OCI-LY7 (cell line): ENCODE data around the gene PPP2R5C. TPM values are rescaled to one million over a fixed set of nuclear protein-coding genes. Genes with fewer than 3 reads are reported as not detected.

ENCODE experiments used
- BruUV-seq: library from RNA; stranded (reverse); fragments of 400-500 nt; replicated peaks from 2 replicates; lab custom pipeline; 2021; lab: Mats Ljungman, UMichigan
- CTCF ChIA-PET: fragments of 300-600 bp; sonication (Branson Sonifier 250); formaldehyde crosslinking; loops from one replicate; lab custom pipeline; 2022; ENCODE audit warnings: antibody characterized with exemption; ENCODE audit not compliant: unreplicated experiment; lab: Charles Lee
- POLR2A ChIA-PET: fragments of 300-600 bp; sonication (Branson Sonifier 250); formaldehyde crosslinking; loops from one replicate; lab custom pipeline; 2022; ENCODE audit warnings: antibody characterized with exemption; lab: Charles Lee
- DNase-seq: peaks from one replicate; pipeline ENCODE4 v3.0.0-alpha.2; 2015; ENCODE audit warnings: low spot score
- H2AFZ ChIP-seq: fragments of 200-600 bp; sonication (generic), shearing (Covaris generic); 2 replicates; pipeline ENCODE4 v1.6.1; 2014; ENCODE audit warnings: mild to moderate bottlenecking, antibody characterized with exemption, low read length, moderate library complexity
- H3K27ac ChIP-seq: fragments of 200-600 bp; sonication (generic); 2 replicates; pipeline ENCODE4 v1.5.1; 2014; ENCODE audit warnings: mixed run types, low read depth, mild to moderate bottlenecking, moderate library complexity, low read length, inconsistent platforms; ENCODE audit not compliant: poor library complexity, severe bottlenecking
- H3K36me3 ChIP-seq: fragments of 200-600 bp; sonication (generic); 2 replicates; pipeline ENCODE4 v1.6.1; 2014; ENCODE audit warnings: mild to moderate bottlenecking, antibody characterized with exemption, low read length, moderate library complexity, mixed read lengths; ENCODE audit not compliant: insufficient read depth
- H3K4me1 ChIP-seq: fragments of 200-600 bp; sonication (generic); 2 replicates; pipeline ENCODE4 v1.5.1; 2014; ENCODE audit warnings: mild to moderate bottlenecking, low read length; ENCODE audit not compliant: insufficient read depth, poor library complexity, severe bottlenecking
- H3K4me2 ChIP-seq: fragments of 200-600 bp; sonication (generic); 2 replicates; pipeline ENCODE4 v1.6.1; 2014; ENCODE audit warnings: mild to moderate bottlenecking, low read length
- H3K4me3 ChIP-seq: fragments of 200-600 bp; sonication (generic); 2 replicates; pipeline ENCODE4 v1.5.1; 2014; ENCODE audit warnings: mild to moderate bottlenecking, low read depth, low read length; ENCODE audit not compliant: poor library complexity, severe bottlenecking
- H3K79me2 ChIP-seq: fragments of 200-600 bp; sonication (generic); 2 replicates; pipeline ENCODE4 v1.6.1; 2016; ENCODE audit warnings: low read depth, mild to moderate bottlenecking, low read length, moderate library complexity, mixed read lengths; ENCODE audit not compliant: insufficient read depth
- H3K9me2 ChIP-seq: fragments of 200-600 bp; sonication (generic); 2 replicates; pipeline ENCODE4 v1.6.1; 2016; ENCODE audit warnings: mild to moderate bottlenecking, low read length, mixed read lengths; ENCODE audit not compliant: insufficient read depth
- H3K9me3 ChIP-seq: fragments of 200-600 bp; sonication (generic); 2 replicates; pipeline ENCODE4 v1.6.1; 2014; ENCODE audit warnings: mild to moderate bottlenecking, mixed run types, low read length, mixed read lengths
- H4K20me1 ChIP-seq: fragments of 200-600 bp; sonication (generic); 2 replicates; pipeline ENCODE4 v1.6.1; 2014; ENCODE audit warnings: mild to moderate bottlenecking, antibody characterized with exemption, low read length, moderate library complexity, mixed read lengths; ENCODE audit not compliant: insufficient read depth
- CTCF ChIP-seq: fragments of 200-600 bp; sonication (generic); conservative IDR thresholded peaks from 2 replicates; pipeline ENCODE4 v1.5.1; 2014; ENCODE audit warnings: mild to moderate bottlenecking, antibody characterized with exemption, low read length, moderate library complexity, mixed read lengths
- EZH2phosphoT487 ChIP-seq: fragments of 200-600 bp; sonication (generic); IDR thresholded peaks from 2 replicates; pipeline ENCODE4 v1.6.1; 2018; ENCODE audit warnings: low read depth, borderline replicate concordance, mild to moderate bottlenecking, mixed run types, antibody characterized with exemption, low read length, moderate library complexity, mixed read lengths
- intact Hi-C: fragments of 100-400 bp; cut with micrococcal nuclease; formaldehyde crosslinking; loops from one replicate; pipeline ENCODE4 v1.10.0; 2022; ENCODE audit not compliant: unreplicated experiment
- total RNA-seq, 2 experiments: library from RNA; depleted of rRNA in 1 of 2; stranded (reverse); fragments of >200 nt in 1 of 2; shearing (Covaris generic) in 1 of 2; gene quantifications; 2 replicates each; pipeline ENCODE4 v1.2.3, GENCODE V29; 2014 to 2022

The PPP2R5C gene
- total RNA-seq, 2 experiments from 2014 or later = 161 to 236 TPM

GRCh38 chr14:101882141-101882935 lies 120.8 kb downstream of the PPP2R5C start:
- POLR2A ChIA-PET = interaction anchor here (0.6 kb wide), 1 partner anchor 42 kb away, joined by 3 read pairs; no protein-coding TSS in a partner anchor
- H3K27ac ChIP-seq = no peak overlapping the region
- TF ChIP-seq EZH2phosphoT487 (no peak), CTCF (no peak)
- H3K79me2 ChIP-seq = peaks cover 28% of the 10 kb centered on the region
- 0 out of 2 replicates have a peak, but pooled peaks cover 2% of the 10 kb centered on the region for H4K20me1 ChIP-seq
- peaks cover 71% of the 10 kb centered on the region for H3K36me3 ChIP-seq
- H3K4me1 ChIP-seq = peaks cover 19% of the 10 kb centered on the region
- DNase-seq = no peak
- intact Hi-C loops = no loop called here
- CTCF ChIA-PET = no interaction called here
- BruUV-seq = no TSS peak
- no peak overlapping the region for H2AFZ ChIP-seq
- no peak overlapping the region for H3K4me2 ChIP-seq
- H3K9me2 ChIP-seq = no peaks in the 10 kb centered on the region
- H3K9me3 ChIP-seq = 0 out of 2 replicates have a peak, but pooled peaks cover 4% of the 10 kb centered on the region
- no peak overlapping the region for H3K4me3 ChIP-seq

DNA sequence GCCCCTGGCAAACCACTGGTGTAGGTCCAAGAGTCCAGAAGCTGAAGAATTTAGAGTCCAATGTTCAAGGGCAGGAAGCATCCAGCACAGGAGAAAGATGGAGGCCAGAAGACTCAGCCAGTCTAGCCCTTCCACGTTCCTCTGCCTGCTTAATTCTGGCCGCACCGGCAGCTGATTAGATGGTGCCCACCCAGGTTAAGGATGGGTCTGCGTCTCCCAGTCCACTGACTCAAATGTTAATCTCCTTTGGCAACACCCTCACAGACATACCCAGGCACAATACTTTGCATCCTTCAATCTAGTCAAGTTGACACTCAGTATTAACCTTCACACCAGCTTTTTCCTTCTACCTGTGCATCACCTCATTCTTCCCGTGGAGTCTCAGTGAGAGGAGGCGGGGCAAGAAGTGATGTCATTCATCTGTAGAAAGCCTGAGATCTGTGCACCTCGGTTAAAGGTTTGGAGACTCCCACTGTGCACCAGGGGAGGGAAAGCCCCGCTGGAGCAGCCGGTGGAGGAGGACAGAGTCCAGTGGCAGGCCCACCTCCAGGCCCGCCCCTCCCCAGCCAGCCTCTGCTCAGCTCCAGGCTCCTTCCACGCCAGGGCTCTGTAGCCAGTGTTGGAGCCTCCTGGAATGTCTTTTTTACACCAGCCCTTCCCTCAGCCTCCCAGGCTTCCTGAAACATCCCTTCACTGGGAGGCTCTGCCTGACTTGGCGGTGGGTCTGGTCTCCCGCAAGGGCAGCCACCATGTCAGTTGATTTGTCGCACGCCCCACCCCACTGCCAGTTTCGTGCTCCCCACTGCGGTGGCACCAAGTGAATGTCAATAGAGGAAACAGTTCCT lies 122.8 kb downstream of the PPP2R5C start:
- Histone ChIP-seq H3K4me2 (no peak overlapping the region), H3K9me3 (0 out of 2 replicates have a peak, but pooled peaks cover 4% of the 10 kb centered on the region), H4K20me1 (no peaks in the 10 kb centered on the region), H3K36me3 (peaks cover 74% of the 10 kb centered on the region), H3K27ac (no peak overlapping the region), H3K9me2 (no peaks in the 10 kb centered on the region), H3K4me1 (peaks cover 2% of the 10 kb centered on the region), H2AFZ (no peak overlapping the region), H3K4me3 (no peak overlapping the region), H3K79me2 (peaks cover 11% of the 10 kb centered on the region; the same call in 1 of the 2 replicates)
- POLR2A ChIA-PET = no interaction called here
- no peak for TF ChIP-seq EZH2phosphoT487
- no peak for TF ChIP-seq CTCF
- CTCF ChIA-PET = no interaction called here
- BruUV-seq = no TSS peak
- no peak for DNase-seq
- intact Hi-C loops = no loop called here
